Thoracic aorta (tissue), 2 donors: Measurements from ENCODE around the gene STX1B. TPM values are rescaled to one million over a fixed set of nuclear protein-coding genes. Genes with fewer than 3 reads are reported as not detected.

Experiments
- total RNA-seq, 2 donors: library from RNA; depleted of rRNA; stranded (reverse); fragments of >200 nt; gene quantifications; one replicate each; pipeline versions ENCODE4 v1.1.0 to v1.2.3, GENCODE V29; 2016

STX1B gene
- total RNA-seq, 2 donors from 2014 or later, result 0.68 to 1.6 TPM

Other genes with a start within 250 kb of the STX1B start
- 1 to 10 TPM in 1 of 2 donors, under 1 TPM in 1; 0.27 to 1.2 TPM for gene CFAP119, start 248.6 kb downstream of the STX1B start, total RNA-seq
- gene RNF40, start 248.3 kb downstream of the STX1B start, total RNA-seq, result 100 to 1,000 TPM; 109 to 112 TPM
- gene ZNF629, start 223.4 kb downstream of the STX1B start, total RNA-seq, result 10 to 100 TPM; 10.7 to 18.8 TPM
- gene BCL7C, start 116.6 kb downstream of the STX1B start, total RNA-seq, result 10 to 100 TPM; 35.6 to 55.2 TPM
- gene CTF1, start 114.0 kb downstream of the STX1B start, total RNA-seq, result 1 to 10 TPM; 3.8 TPM
- gene FBXL19, start 87.1 kb downstream of the STX1B start, total RNA-seq, result 10 to 100 TPM; 14.5 to 18.7 TPM
- gene ORAI3, start 61.6 kb downstream of the STX1B start, total RNA-seq, result 10 to 100 TPM; 19.0 to 35.7 TPM
- gene SETD1A, start 52.9 kb downstream of the STX1B start, total RNA-seq, result 10 to 100 TPM in 1 of 2 donors, 1 to 10 TPM in 1; 7.4 to 14.6 TPM
- gene HSD3B7, start 25.4 kb downstream of the STX1B start, total RNA-seq, result 10 to 100 TPM; 16.4 to 26.8 TPM
- gene STX4, start 22.9 kb upstream of the STX1B start, total RNA-seq, result 10 to 100 TPM; 39.3 to 50.5 TPM
- 10 to 100 TPM; 10.3 to 14.5 TPM for gene ZNF668, start 63.6 kb upstream of the STX1B start, total RNA-seq
- gene ZNF646, start 63.8 kb upstream of the STX1B start, total RNA-seq, result 10 to 100 TPM; 10.2 to 17.9 TPM
- 10 to 100 TPM; 10.6 to 13.7 TPM for gene PRSS53, start 78.3 kb upstream of the STX1B start, total RNA-seq
- gene VKORC1, start 84.2 kb upstream of the STX1B start, total RNA-seq, result 100 to 1,000 TPM in 1 of 2 donors, 10 to 100 TPM in 1; 88.7 to 187 TPM
- 10 to 100 TPM; 35.1 to 58.5 TPM for gene BCKDK, start 97.7 kb upstream of the STX1B start, total RNA-seq
- gene KAT8, start 107.0 kb upstream of the STX1B start, total RNA-seq, result 10 to 100 TPM; 62.5 to 75.7 TPM
- not detected for gene PRSS8, start 125.1 kb upstream of the STX1B start, total RNA-seq
- gene PRSS36, start 139.4 kb upstream of the STX1B start, total RNA-seq, result 10 to 100 TPM in 1 of 2 donors, 1 to 10 TPM in 1; 1.3 to 14.8 TPM
- gene FUS, start 169.5 kb upstream of the STX1B start, total RNA-seq, result 100 to 1,000 TPM in 1 of 2 donors, 10 to 100 TPM in 1; 63.9 to 141 TPM
- 10 to 100 TPM; 19.2 to 23.0 TPM for gene PYCARD, start 192.1 kb upstream of the STX1B start, total RNA-seq
- gene TRIM72, start 203.5 kb upstream of the STX1B start, total RNA-seq, result under 1 TPM in 1 of 2 donors, not detected in 1; 0.07 TPM
- not detected for gene PYDC1, start 206.5 kb upstream of the STX1B start, total RNA-seq
- 10 to 100 TPM; 31.2 to 31.5 TPM for gene ITGAM, start 249.3 kb upstream of the STX1B start, total RNA-seq